Measurements from ENCODE around the gene NHLH1.

NHLH1 gene

GRCh38 chr1:160359559-160360226 lies 7.2 kb upstream of the NHLH1 start:
- DNase-seq = no peak

GRCh38 chr1:160360227-160360695 lies 6.6 kb upstream of the NHLH1 start:
- no peak for DNase-seq

GRCh38 chr1:160361199-160361598 lies 5.7 kb upstream of the NHLH1 start:
- no peak for DNase-seq

- DNase-seq = no peak
Measured at GRCh38 chr1:160361814-160362167, 5.1 kb upstream of the NHLH1 start.

- DNase-seq = no peak
Measured at GRCh38 chr1:160362168-160362957, 4.5 kb upstream of the NHLH1 start.

- no peak for DNase-seq
Measured at GRCh38 chr1:160363010-160363409, 3.9 kb upstream of the NHLH1 start.

GRCh38 chr1:160363951-160364735 lies 2.7 kb upstream of the NHLH1 start:
- DNase-seq = no peak

GRCh38 chr1:160365325-160365724 lies 1.5 kb upstream of the NHLH1 start:
- DNase-seq = no peak

- DNase-seq = no peak
Measured at GRCh38 chr1:160367516-160367900, 637 bp downstream of the NHLH1 start.

GRCh38 chr1:160367934-160368923 lies 1.4 kb downstream of the NHLH1 start:
- no peak for DNase-seq

GRCh38 chr1:160369087-160369486 lies 2.2 kb downstream of the NHLH1 start:
- no peak for DNase-seq

- no peak for DNase-seq
Measured at GRCh38 chr1:160370561-160371345, 3.9 kb downstream of the NHLH1 start.

- DNase-seq = no peak
Measured at GRCh38 chr1:160371346-160371631, 4.4 kb downstream of the NHLH1 start.

- DNase-seq = no peak
Measured at GRCh38 chr1:160371756-160372155, 4.9 kb downstream of the NHLH1 start.

GRCh38 chr1:160373696-160374095 lies 6.8 kb downstream of the NHLH1 start:
- no peak for DNase-seq

GRCh38 chr1:160374306-160375110 lies 7.6 kb downstream of the NHLH1 start:
- DNase-seq = no peak

GRCh38 chr1:160375788-160376524 lies 9.1 kb downstream of the NHLH1 start:
- DNase-seq = no peak

GRCh38 chr1:160376525-160377131 lies 9.8 kb downstream of the NHLH1 start:
- peak; percentile 74 to 81 for DNase-seq

- no peak for DNase-seq
Measured at GRCh38 chr1:160377585-160378206, 10.8 kb downstream of the NHLH1 start.
